ENCODE measurements around the gene CFAP57. TPM values are rescaled to one million over a fixed set of nuclear protein-coding genes. Genes with fewer than 3 reads are reported as not detected.
A peak's percentile ranks its signal among the peaks of the same experiment; 100 is the strongest.
"Not testable (repeated sequence)": the region's sequence is repeated elsewhere in the genome, so short reads cannot be mapped to it uniquely, and the experiment has no call there.

Gene CFAP57
- total RNA-seq, 2 donors from 2014 or later = not detected

DNA sequence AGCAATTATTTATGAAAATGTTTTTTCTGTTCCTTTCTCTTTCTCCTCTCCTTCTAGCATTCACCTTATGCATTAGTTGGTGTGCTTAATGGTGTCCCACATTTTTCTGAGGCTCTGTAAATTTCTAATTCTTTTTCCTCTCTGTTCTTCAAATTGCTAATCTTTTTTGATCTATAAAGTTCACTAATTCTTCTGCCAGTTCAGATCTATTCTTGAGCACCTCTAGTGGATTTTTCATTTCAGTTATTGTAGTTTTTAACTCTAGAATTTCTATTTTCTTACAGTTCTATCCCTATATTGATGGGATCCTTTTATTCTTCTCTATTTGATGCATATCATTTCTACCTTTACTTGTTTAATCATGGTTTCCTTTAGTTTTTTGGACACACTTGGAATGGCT lies 22.4 kb downstream of the CFAP57 start:
- Mint-ChIP-seq H3K27ac (no peak overlapping the region), H3K4me1 (no peaks in the 10 kb centered on the region), H3K27me3 (peaks cover 26% of the 10 kb centered on the region), H3K4me3 (no peak overlapping the region), H3K36me3 (ENCODE audit: low read depth) (peaks cover 2% of the 10 kb centered on the region)
- no peaks in the 10 kb centered on the region for H3K9me3 ChIP-seq (ENCODE audit: control insufficient read depth, low read length, poor library complexity, severe bottlenecking)
- DNase-seq = no peak
- ATAC-seq = no peak

DNA sequence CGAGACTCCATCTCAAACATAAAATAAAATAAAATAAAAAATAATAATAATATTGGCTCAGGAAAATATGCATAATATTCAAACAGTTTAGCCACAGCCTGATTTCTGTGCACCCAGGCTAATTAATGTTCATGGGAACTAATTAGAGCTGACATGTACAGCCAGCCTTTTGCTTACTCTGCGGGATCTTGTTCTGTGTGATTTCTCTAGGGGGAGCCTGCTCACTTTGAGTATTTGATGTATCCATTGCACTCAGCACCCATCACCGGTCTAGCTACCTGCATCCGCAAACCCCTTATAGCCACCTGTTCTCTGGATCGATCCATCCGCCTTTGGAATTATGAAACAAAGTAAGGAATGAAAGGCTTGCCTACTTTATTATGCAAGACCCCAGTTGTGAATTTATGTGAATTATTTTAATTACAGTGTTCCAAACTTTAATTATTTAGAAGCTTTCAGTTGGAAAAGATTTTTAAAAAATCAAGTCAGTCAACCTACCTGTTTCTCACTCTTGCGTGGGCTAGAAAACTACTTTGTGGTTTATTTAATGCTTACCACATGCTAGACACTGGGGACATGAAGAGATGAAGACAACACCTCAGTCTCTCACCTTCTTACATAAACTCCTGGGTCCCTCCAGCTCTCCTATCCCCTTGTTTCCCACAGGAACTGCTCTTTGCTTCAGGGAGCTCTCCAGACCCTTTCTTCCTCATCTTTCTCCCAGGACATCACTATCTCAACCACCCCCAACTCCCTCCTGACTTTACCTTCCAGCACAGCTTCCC lies 25.4 kb downstream of the CFAP57 start:
- peaks cover 15% of the 10 kb centered on the region for H3K27me3 Mint-ChIP-seq
- H3K9me3 ChIP-seq (ENCODE audit: control insufficient read depth, low read length, poor library complexity, severe bottlenecking) = no peaks in the 10 kb centered on the region
- H3K27ac Mint-ChIP-seq = no peak overlapping the region
- H3K4me3 Mint-ChIP-seq = no peak overlapping the region
- H3K36me3 Mint-ChIP-seq (ENCODE audit: low read depth) = peaks cover 2% of the 10 kb centered on the region
- H3K4me1 Mint-ChIP-seq = no peaks in the 10 kb centered on the region
- no peak for DNase-seq
- ATAC-seq = no peak

DNA sequence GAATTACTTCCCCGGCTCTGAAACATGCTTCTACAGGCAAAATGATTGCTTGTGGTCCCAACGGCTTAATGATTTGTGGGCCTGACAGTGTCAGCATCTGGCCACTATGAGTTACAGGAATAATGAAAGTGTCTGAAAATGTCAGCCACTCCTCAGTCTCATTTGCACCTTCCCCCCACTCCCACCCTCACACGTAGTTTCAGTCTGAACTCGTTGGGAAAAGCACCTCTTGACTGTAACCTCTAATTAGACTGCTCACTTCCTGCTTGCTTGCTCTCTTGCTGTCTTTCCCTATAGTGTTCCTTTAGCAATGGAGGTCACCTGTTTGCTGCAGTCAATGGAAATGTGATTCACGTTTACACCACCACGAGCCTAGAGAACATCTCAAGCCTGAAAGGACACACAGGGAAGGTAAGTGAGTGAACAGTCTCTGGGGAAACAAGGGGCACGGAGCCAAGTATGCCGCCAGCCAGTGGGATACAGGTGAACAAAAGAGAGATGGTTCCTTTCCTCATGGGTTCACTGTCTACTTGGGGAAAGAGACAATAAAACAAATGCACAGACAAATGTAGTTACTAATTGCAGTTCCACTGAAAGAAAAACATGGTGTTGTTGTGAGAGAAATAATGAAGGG lies 27.1 kb downstream of the CFAP57 start:
- no peaks in the 10 kb centered on the region for H3K9me3 ChIP-seq (ENCODE audit: control insufficient read depth, low read length, poor library complexity, severe bottlenecking)
- ATAC-seq = no peak
- H3K4me3 Mint-ChIP-seq = no peak overlapping the region
- no peaks in the 10 kb centered on the region for H3K4me1 Mint-ChIP-seq
- no peak overlapping the region for H3K27ac Mint-ChIP-seq
- no peak for DNase-seq
- H3K27me3 Mint-ChIP-seq = peaks cover 15% of the 10 kb centered on the region
- H3K36me3 Mint-ChIP-seq (ENCODE audit: low read depth) = peaks cover 2% of the 10 kb centered on the region

DNA sequence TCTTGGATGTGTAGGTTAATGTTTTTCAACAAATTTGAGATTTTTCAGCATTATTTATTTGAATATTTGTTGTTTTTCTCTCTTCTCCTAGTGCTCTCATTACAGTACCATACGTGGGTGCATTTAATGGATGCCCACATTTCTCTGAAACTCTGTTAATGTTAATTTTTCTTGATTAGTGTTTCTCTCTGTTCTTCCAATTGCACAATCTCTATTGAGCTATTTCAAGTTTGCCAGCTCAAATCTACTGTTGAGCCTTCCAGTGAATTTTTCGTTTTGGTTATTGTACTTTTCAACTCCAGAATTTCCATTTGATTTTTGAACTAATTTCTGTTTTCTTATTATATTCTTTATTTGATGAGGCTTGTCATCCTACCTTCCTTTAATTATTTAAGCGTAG lies 31.7 kb downstream of the CFAP57 start:
- DNase-seq = no peak
- peaks cover 16% of the 10 kb centered on the region for H3K27me3 Mint-ChIP-seq
- H3K36me3 Mint-ChIP-seq (ENCODE audit: low read depth) = peaks cover 2% of the 10 kb centered on the region
- no peaks in the 10 kb centered on the region for H3K9me3 ChIP-seq (ENCODE audit: control insufficient read depth, low read length, poor library complexity, severe bottlenecking)
- H3K27ac Mint-ChIP-seq = no peak overlapping the region
- H3K4me1 Mint-ChIP-seq = peaks cover 4% of the 10 kb centered on the region
- H3K4me3 Mint-ChIP-seq = no peak overlapping the region
- ATAC-seq = no peak

- H3K36me3 Mint-ChIP-seq (ENCODE audit: low read depth) = peaks cover 2% of the 10 kb centered on the region
Observed at GRCh38 chr1:43204394-43204793, 32.3 kb downstream of the CFAP57 start.

GRCh38 chr1:43205671-43206070 lies 33.5 kb downstream of the CFAP57 start:
- Mint-ChIP-seq H3K36me3 (ENCODE audit: low read depth) (peaks cover 4% of the 10 kb centered on the region), H3K27ac (no peak overlapping the region), H3K4me3 (no peak overlapping the region), H3K4me1 (peaks cover 4% of the 10 kb centered on the region), H3K27me3 (peaks cover 27% of the 10 kb centered on the region)
- H3K9me3 ChIP-seq (ENCODE audit: control insufficient read depth, low read length, poor library complexity, severe bottlenecking) = no peaks in the 10 kb centered on the region
- ATAC-seq (no peak), DNase-seq (no peak)

More at GRCh38 chr1:43204394-43204793, 32.3 kb downstream of the CFAP57 start:
- ATAC-seq (no peak), DNase-seq (no peak)
- H3K27ac Mint-ChIP-seq = no peak overlapping the region
- no peaks in the 10 kb centered on the region for H3K9me3 ChIP-seq (ENCODE audit: control insufficient read depth, low read length, poor library complexity, severe bottlenecking)
- H3K4me3 Mint-ChIP-seq = no peak overlapping the region
- H3K27me3 Mint-ChIP-seq = peaks cover 16% of the 10 kb centered on the region
- H3K4me1 Mint-ChIP-seq = peaks cover 4% of the 10 kb centered on the region

DNA sequence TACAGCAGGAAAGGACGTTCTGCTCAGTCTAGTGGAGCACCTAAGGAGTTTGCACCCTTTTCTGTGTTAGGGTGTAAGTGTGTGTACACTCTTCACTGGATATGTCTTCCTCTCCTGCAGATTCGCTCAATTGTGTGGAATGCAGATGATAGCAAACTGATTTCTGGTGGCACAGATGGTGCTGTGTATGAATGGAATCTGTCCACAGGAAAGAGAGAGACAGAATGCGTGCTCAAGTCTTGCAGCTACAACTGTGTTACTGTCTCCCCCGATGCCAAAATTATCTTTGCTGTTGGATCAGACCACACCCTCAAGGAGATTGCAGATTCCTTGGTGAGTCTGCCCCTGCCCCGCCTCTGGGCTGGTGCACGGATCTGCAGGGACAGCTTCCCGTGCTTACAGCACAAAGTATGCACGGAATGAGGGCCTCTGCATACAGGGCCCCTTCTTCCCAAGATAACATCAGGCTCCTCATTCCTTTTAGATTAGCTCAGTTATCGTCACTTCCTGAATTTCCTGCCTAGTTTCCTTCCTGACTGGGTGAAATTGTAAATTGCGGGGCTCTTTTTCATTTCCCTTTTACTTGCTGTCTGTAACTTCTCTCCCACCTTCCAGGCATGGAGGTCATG lies 34.6 kb downstream of the CFAP57 start:
- ATAC-seq (no peak), DNase-seq (no peak)
- H3K4me3 Mint-ChIP-seq = no peak overlapping the region
- no peak overlapping the region for H3K27ac Mint-ChIP-seq
- no peaks in the 10 kb centered on the region for H3K9me3 ChIP-seq (ENCODE audit: control insufficient read depth, low read length, poor library complexity, severe bottlenecking)
- peaks cover 4% of the 10 kb centered on the region for H3K4me1 Mint-ChIP-seq
- H3K27me3 Mint-ChIP-seq = peaks cover 28% of the 10 kb centered on the region
- peaks cover 4% of the 10 kb centered on the region for H3K36me3 Mint-ChIP-seq (ENCODE audit: low read depth)

DNA sequence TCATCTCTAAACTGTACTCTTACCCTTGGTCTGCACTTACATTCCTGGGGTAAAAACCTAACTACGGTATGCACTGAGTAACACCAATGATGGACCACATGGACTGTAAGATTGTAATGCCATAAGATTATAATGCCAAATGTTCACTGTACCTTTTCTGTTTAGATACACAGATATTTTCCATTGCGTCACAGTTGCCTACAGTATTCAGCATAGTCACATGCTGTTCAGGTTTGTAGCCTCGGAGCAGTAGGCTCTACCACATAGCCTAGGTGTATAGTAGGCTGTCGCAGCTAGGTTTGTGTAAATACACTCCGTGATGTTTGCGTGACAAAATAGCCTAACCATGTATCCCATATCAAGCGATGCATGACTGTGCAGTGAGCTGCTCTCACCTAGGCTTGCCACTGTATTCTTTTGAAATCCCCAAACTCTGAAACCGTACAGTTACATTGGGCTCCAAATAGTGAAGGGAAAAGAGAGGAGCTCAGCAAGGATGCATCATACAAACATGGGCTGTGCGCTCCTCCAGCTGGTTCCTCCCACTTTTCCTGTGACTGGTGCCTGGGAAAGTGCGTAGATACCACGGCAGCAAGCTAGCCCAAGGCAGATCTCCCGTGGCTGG lies 35.2 kb downstream of the CFAP57 start:
- Mint-ChIP-seq H3K27me3 (peaks cover 28% of the 10 kb centered on the region), H3K36me3 (ENCODE audit: low read depth) (peaks cover 4% of the 10 kb centered on the region), H3K4me1 (peaks cover 4% of the 10 kb centered on the region), H3K4me3 (no peak overlapping the region), H3K27ac (no peak overlapping the region)
- no peaks in the 10 kb centered on the region for H3K9me3 ChIP-seq (ENCODE audit: control insufficient read depth, low read length, poor library complexity, severe bottlenecking)
- no peak for ATAC-seq
- no peak for DNase-seq

DNA sequence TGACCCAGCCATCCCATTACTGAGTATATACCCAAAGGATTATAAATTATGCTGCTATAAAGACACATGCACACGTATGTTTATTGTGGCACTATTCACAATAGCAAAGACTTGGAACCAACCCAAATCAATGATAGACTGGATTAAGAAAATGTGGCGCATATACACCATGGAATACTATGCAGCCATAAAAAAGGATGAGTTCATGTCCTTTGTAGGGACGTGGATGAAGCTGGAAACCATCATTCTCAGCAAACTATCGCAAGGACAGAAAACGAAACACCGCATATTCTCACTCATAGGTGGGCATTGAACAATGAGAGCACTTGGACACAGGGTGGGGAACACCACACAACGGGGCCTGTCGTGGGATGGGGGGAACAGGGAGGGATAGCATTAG lies 36.1 kb downstream of the CFAP57 start:
- not testable (repeated sequence) for H3K27ac Mint-ChIP-seq; H3K4me1 Mint-ChIP-seq; ATAC-seq; H3K9me3 ChIP-seq (ENCODE audit: control insufficient read depth, low read length, poor library complexity, severe bottlenecking); DNase-seq; H3K36me3 Mint-ChIP-seq (ENCODE audit: low read depth); H3K4me3 Mint-ChIP-seq
- H3K27me3 Mint-ChIP-seq = peaks cover 28% of the 10 kb centered on the region

GRCh38 chr1:43214501-43215444 lies 42.6 kb downstream of the CFAP57 start:
- H3K27ac Mint-ChIP-seq = no peak overlapping the region
- DNase-seq = no peak

GRCh38 chr1:43217747-43218146 lies 45.6 kb downstream of the CFAP57 start:
- ATAC-seq = no peak
- H3K9me3 ChIP-seq (ENCODE audit: control insufficient read depth, low read length, poor library complexity, severe bottlenecking) = no peaks in the 10 kb centered on the region
- no peak overlapping the region for H3K4me3 Mint-ChIP-seq
- H3K36me3 Mint-ChIP-seq (ENCODE audit: low read depth) = peaks cover 7% of the 10 kb centered on the region
- H3K27ac Mint-ChIP-seq = no peak overlapping the region
- peaks cover 52% of the 10 kb centered on the region for H3K27me3 Mint-ChIP-seq
- DNase-seq = no peak
- peaks cover 5% of the 10 kb centered on the region for H3K4me1 Mint-ChIP-seq

More at GRCh38 chr1:43214501-43215444, 42.6 kb downstream of the CFAP57 start:
- no peaks in the 10 kb centered on the region for H3K9me3 ChIP-seq (ENCODE audit: control insufficient read depth, low read length, poor library complexity, severe bottlenecking)
- H3K36me3 Mint-ChIP-seq (ENCODE audit: low read depth) = peaks cover 9% of the 10 kb centered on the region
- H3K27me3 Mint-ChIP-seq = peaks cover 50% of the 10 kb centered on the region
- no peak overlapping the region for H3K4me3 Mint-ChIP-seq
- H3K4me1 Mint-ChIP-seq = no peaks in the 10 kb centered on the region
- ATAC-seq = no peak

GRCh38 chr1:43220905-43221778 lies 49.0 kb downstream of the CFAP57 start:
- Mint-ChIP-seq H3K4me1 (peaks cover 7% of the 10 kb centered on the region), H3K36me3 (ENCODE audit: low read depth) (peaks cover 7% of the 10 kb centered on the region), H3K27me3 (peaks cover 37% of the 10 kb centered on the region), H3K4me3 (no peak overlapping the region), H3K27ac (no peak overlapping the region)
- no peak for DNase-seq
- ATAC-seq = peak; percentile 28
- H3K9me3 ChIP-seq (ENCODE audit: control insufficient read depth, low read length, poor library complexity, severe bottlenecking) = no peaks in the 10 kb centered on the region

Measured in T-helper 17 cell (primary cell).